Pancreas (tissue), 10 donors: ENCODE measurements around the gene PSMD6. TPM values are rescaled to one million over a fixed set of nuclear protein-coding genes. Genes with fewer than 3 reads are reported as not detected.
A peak's percentile ranks its signal among the peaks of the same experiment; 100 is the strongest.

Experiments used
- ATAC-seq, 4 donors: fragments of 200-7000 bp; cut with Tn5 transposase; one replicate each; pipeline versions ENCODE4 v1.8.0 to v1.9.1; 2020; ENCODE audit warnings: mild to moderate bottlenecking in 4 of 4, moderate library complexity in 4 of 4
- DNase-seq, 6 donors: peaks; one replicate each; pipeline ENCODE4 v3.0.0-alpha.2; 2020
- FAIRE-seq: peaks from 2 replicates; lab custom pipeline; 2012; peaks lifted over from hg19 to GRCh38; lab: Jason Lieb, UNC
- H3K27ac ChIP-seq, 4 donors: fragments of 200-600 bp; sonication (generic); 1 replicate in 3 of 4; 2 replicates in 1 of 4; pipeline versions ENCODE4 v1.5.0 to v1.8.0; 2020
- H3K27me3 ChIP-seq, 4 donors: fragments of 200-600 bp; one replicate each; pipeline ENCODE4 v1.8.0; 2021
- H3K36me3 ChIP-seq, 3 donors: fragments of 200-600 bp; sonication (generic) in 1 of 3; one replicate each; pipeline versions ENCODE4 v1.5.0 to v1.8.0; 2020 to 2021
- H3K4me1 ChIP-seq, 3 donors: fragments of 200-600 bp; one replicate each; pipeline ENCODE4 v1.8.0; 2021
- H3K4me3 ChIP-seq, 4 donors: fragments of 200-600 bp; sonication (generic) in 2 of 4; one replicate each; pipeline versions ENCODE4 v1.5.0 to v1.8.0; 2020 to 2021
- H3K9me3 ChIP-seq, 4 donors: fragments of 200-600 bp; one replicate each; pipeline ENCODE4 v1.8.0; 2021
- CTCF ChIP-seq, 4 donors: fragments of 200-600 bp; sonication (generic) in 3 of 4; IDR thresholded peaks; one replicate each; pipeline versions ENCODE4 v1.5.0 to v1.8.0; 2021; ENCODE audit warnings: antibody characterized with exemption in 4 of 4
- WGBS, 2 donors: extraction: QIAGEN DNeasy Blood & Tissue Kit; methylation state at CpG; one replicate each; pipeline ENCODE4 v1.1.7; 2013; 5-methylcytosine and 5-hydroxymethylcytosine counted together
- intact Hi-C, 3 donors: fragments of 100-400 bp; cut with DNase I; formaldehyde crosslinking; loops; one replicate each; pipeline versions ENCODE4 v1.11.1 to v1.14.2; 2022
- polyA plus RNA-seq, 2 donors: library from polyadenylated mRNA; stranded (reverse); fragments of 200-250 nt; gene quantifications; one replicate each; pipeline ENCODE4 v1.2.3, GENCODE V29; 2013
- total RNA-seq, 6 donors: library from RNA; stranded (reverse); fragmentation: NEBNext Ultra II Directional in 4 of 6; extraction: Animal tissue kit (Norgen Biotek cat#: 25700) in 4 of 6; gene quantifications; one replicate each; pipeline versions ENCODE4 v1.2.1 to v1.2.4, GENCODE V29; 2021 to 2023
- donor health status: healthy with polysubstance abuse.
- donor health status: DM: no; HTN: no; CAD: no; lungs with moderate emphysema.
- donor health status: DM: no; HTN: no; CAD: no.
- donor health status: control.
- donor health status: control.
- donor health status: Bipolar disorder and iron deficiency.
- donor health status: DM: yes; HTN: yes; CAD: no.
- donor health status: DM: no; HTN: no; CAD: no.
- donor health status: DM: no; HTN: no; CAD: no.
- donor health status: DM: yes; HTN: yes; CAD: no.

PSMD6 gene
- total and polyA plus RNA-seq, 8 donors = 73.7 to 220 (median 114) TPM

DNA sequence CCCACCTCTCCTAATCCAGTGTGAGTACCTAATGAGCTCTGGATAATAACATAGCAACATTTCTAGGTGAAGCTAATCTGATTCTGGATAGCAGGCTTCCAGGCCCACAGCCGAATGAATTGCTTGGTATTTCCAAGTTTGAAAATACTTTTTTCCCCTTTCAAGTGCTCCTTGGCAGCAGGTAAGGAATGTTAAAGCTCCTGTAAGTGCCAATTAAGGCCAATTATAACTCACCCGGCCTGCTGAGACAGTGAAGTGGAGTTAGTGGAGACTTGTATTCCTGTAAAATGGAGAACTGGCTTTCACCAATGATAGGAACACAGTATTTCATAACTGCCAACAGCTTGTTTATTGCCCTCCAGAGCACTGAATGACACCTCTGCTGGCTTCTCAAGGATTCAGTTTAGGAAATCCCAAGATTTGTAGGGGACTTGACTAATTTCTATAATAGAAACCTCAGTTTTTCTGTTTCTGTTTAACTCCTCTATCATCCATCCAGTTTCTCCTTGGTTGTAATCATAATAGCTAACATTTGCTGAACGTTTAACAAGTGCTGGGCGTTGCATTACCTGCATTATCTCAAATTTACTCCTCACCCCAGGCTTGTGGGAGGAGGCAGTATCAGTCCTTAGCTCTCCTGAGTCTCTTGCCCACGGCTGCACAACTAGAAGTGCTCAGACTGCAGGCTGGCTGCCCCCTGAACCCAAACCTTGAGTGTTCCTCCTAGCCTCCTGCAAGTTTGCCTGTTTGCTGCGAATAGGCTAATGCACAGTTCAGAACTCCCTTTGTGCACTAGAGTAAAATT, 58.4 kb downstream of the PSMD6 start:
- FAIRE-seq (no peak), ATAC-seq (no peak), DNase-seq (no peak)
- Histone ChIP-seq H3K36me3 (no peaks in the 10 kb centered on the region), H3K27me3 (no peaks in the 10 kb centered on the region), H3K27ac (peak overlapping the region in 2 of 4 donors; percentile 86 to 90), H3K4me3 (no peak overlapping the region), H3K4me1 (peaks cover 34 to 85% (median 65%) of the 10 kb centered on the region in 3 donors), H3K9me3 (no peaks in the 10 kb centered on the region)
- TF ChIP-seq CTCF (IDR thresholded peaks at IDR 0.05) = no peak
- WGBS, 2 donors = 23 to 27% methylated on average over 6 of the region's 6 CpGs
- intact Hi-C loops = loop anchor here in 1 of 3 donors (5.0 kb wide), 1 partner anchor 32 kb away; no protein-coding TSS in a partner anchor

GRCh38 chr3:63963496-63963895, 59.8 kb downstream of the PSMD6 start:
- TF ChIP-seq CTCF (IDR thresholded peaks at IDR 0.05) = no peak
- 71 to 86% methylated on average over 1 of the region's 1 CpG for WGBS, 2 donors
- no peaks in the 10 kb centered on the region for H3K27me3 ChIP-seq
- H3K4me1 ChIP-seq = peaks cover 41 to 82% (median 59%) of the 10 kb centered on the region in 3 donors
- intact Hi-C loops = loop anchor here in 1 of 3 donors (5.0 kb wide), 1 partner anchor 34 kb away; no protein-coding TSS in a partner anchor
- no peaks in the 10 kb centered on the region for H3K36me3 ChIP-seq
- DNase-seq (no peak), FAIRE-seq (no peak), ATAC-seq (no peak)
- H3K27ac ChIP-seq = peak overlapping the region in 2 of 4 donors; percentile 3 to 23
- H3K9me3 ChIP-seq = no peaks in the 10 kb centered on the region
- H3K4me3 ChIP-seq = no peak overlapping the region

GRCh38 chr3:63961891-63962290, 61.4 kb downstream of the PSMD6 start:
- FAIRE-seq (no peak), DNase-seq (no peak), ATAC-seq (peak; percentile 71 to 83 (median 81))
- H3K27ac ChIP-seq = peak overlapping the region in 1 of 4 donors; percentile 73
- H3K9me3 ChIP-seq = no peaks in the 10 kb centered on the region
- H3K27me3 ChIP-seq = no peaks in the 10 kb centered on the region
- H3K36me3 ChIP-seq = no peaks in the 10 kb centered on the region
- intact Hi-C loops = loop anchor here in 1 of 3 donors (5.0 kb wide), 1 partner anchor 35 kb away; no protein-coding TSS in a partner anchor
- peak; percentile 37 to 68 (median 42) for TF ChIP-seq CTCF (IDR thresholded peaks at IDR 0.05)
- WGBS, 2 donors = 2 to 3% methylated on average over 2 of the region's 2 CpGs
- H3K4me1 ChIP-seq = peaks cover 50 to 82% (median 66%) of the 10 kb centered on the region in 3 donors
- no peak overlapping the region for H3K4me3 ChIP-seq

Other genes starting within 250 kb of the PSMD6 start
- gene C3orf49, start 204.2 kb downstream of the PSMD6 start, total RNA-seq = not detected
- not detected for gene C3orf49, start 204.2 kb downstream of the PSMD6 start, polyA plus RNA-seq
- gene THOC7, start 159.7 kb downstream of the PSMD6 start, total RNA-seq = 10 to 100 TPM; 33.6 to 44.0 (median 39.5) TPM
- gene THOC7, start 159.7 kb downstream of the PSMD6 start, polyA plus RNA-seq = 10 to 100 TPM; 47.6 to 86.7 TPM
- 10 to 100 TPM; 22.8 to 40.4 (median 28.3) TPM for gene ATXN7, start 159.6 kb downstream of the PSMD6 start, total RNA-seq
- 10 to 100 TPM in 1 of 2 donors, 1 to 10 TPM in 1; 7.3 to 15.8 TPM for gene ATXN7, start 159.6 kb downstream of the PSMD6 start, polyA plus RNA-seq
- gene SCAANT1, start 111.1 kb downstream of the PSMD6 start, total RNA-seq = not detected
- not detected for gene SCAANT1, start 111.1 kb downstream of the PSMD6 start, polyA plus RNA-seq
- 10 to 100 TPM in 2 of 6 donors, 1 to 10 TPM in 4; 5.0 to 13.9 (median 8.7) TPM for gene PRICKLE2, start 202.0 kb upstream of the PSMD6 start, total RNA-seq
- gene PRICKLE2, start 202.0 kb upstream of the PSMD6 start, polyA plus RNA-seq = 1 to 10 TPM; 1.5 to 4.1 TPM